Measurements from ENCODE around the gene ASB6.

Gene ASB6

DNA sequence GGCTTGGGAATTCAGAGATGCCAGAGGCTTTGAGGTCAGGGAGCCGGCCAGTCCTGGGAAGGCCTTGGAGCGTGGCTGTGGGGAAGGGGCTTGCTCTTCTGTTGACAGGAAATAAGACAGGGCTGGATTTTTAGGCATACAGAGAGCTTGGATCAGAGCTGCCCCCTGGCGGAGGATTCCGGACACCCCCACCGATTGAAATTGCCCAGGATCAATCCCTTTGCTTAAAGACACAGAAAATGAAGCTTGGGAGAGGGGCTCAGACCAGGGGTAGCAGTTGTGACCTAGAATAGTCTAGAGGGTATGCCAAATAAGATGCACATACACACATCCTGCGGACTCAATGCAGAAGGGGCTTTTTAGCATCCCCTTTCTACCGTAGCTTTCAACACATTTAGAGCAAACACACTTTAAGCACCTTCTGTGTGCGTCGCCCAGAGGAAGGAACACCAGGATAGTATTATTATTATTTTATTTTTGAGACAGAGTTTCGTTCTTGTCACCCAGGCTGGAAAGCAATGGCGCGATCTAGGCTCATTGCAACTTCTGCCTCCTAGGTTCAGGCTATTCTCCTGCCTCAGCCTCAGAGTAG is 17.7 kb downstream of the ASB6 start:
- TF ChIP-seq, protein P1, sequence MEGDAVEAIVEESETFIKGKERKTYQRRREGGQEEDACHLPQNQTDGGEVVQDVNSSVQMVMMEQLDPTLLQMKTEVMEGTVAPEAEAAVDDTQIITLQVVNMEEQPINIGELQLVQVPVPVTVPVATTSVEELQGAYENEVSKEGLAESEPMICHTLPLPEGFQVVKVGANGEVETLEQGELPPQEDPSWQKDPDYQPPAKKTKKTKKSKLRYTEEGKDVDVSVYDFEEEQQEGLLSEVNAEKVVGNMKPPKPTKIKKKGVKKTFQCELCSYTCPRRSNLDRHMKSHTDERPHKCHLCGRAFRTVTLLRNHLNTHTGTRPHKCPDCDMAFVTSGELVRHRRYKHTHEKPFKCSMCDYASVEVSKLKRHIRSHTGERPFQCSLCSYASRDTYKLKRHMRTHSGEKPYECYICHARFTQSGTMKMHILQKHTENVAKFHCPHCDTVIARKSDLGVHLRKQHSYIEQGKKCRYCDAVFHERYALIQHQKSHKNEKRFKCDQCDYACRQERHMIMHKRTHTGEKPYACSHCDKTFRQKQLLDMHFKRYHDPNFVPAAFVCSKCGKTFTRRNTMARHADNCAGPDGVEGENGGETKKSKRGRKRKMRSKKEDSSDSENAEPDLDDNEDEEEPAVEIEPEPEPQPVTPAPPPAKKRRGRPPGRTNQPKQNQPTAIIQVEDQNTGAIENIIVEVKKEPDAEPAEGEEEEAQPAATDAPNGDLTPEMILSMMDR (conservative IDR thresholded peaks at IDR 0.05; ENCODE audit: control insufficient read depth, insufficient read depth, low read depth, low read length): peak; percentile 84
- DNase-seq (ENCODE audit: low read depth): peak; percentile 60
- H3K4me3 ChIP-seq (ENCODE audit: control insufficient read depth, low read depth, low read length): no peak overlapping the region

DNA sequence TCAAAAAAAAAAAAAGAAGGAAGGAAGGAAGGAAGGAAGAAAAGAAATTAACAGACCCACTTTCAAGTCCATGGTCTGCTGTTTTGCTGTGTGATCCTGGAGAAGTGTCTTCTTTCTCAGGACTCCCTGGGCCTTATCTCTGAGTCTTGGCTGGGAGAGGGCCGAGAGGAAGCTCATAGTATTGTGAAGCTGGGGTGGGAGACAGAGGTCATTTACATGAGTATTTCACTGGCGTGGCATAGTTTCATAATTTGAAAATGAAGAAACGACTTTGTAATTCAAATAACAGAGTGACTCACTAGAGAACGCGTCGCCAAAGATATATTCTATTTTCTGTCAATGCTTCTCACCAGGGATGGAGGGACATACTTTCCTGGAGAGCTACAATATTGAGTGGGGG is 18.6 kb downstream of the ASB6 start:
- DNase-seq (ENCODE audit: low read depth): peak; percentile 70
- H3K4me3 ChIP-seq (ENCODE audit: control insufficient read depth, low read depth, low read length): no peak overlapping the region
- TF ChIP-seq, protein P1 (conservative IDR thresholded peaks at IDR 0.05; ENCODE audit: control insufficient read depth, insufficient read depth, low read depth, low read length): no peak

GRCh38 chr9:129620669-129621295 is 21.2 kb downstream of the ASB6 start, which contains the start of gene C9orf50:
C9orf50 (minus strand) TSS chr9:129621101; CDS start chr9:129620574, 527 bp downstream.
- TF ChIP-seq, protein P1 (conservative IDR thresholded peaks at IDR 0.05; ENCODE audit: control insufficient read depth, insufficient read depth, low read depth, low read length): no peak
- DNase-seq (ENCODE audit: low read depth): no peak
- H3K4me3 ChIP-seq (ENCODE audit: control insufficient read depth, low read depth, low read length): peak within 1 kb of the TSS; percentile 35

DNA sequence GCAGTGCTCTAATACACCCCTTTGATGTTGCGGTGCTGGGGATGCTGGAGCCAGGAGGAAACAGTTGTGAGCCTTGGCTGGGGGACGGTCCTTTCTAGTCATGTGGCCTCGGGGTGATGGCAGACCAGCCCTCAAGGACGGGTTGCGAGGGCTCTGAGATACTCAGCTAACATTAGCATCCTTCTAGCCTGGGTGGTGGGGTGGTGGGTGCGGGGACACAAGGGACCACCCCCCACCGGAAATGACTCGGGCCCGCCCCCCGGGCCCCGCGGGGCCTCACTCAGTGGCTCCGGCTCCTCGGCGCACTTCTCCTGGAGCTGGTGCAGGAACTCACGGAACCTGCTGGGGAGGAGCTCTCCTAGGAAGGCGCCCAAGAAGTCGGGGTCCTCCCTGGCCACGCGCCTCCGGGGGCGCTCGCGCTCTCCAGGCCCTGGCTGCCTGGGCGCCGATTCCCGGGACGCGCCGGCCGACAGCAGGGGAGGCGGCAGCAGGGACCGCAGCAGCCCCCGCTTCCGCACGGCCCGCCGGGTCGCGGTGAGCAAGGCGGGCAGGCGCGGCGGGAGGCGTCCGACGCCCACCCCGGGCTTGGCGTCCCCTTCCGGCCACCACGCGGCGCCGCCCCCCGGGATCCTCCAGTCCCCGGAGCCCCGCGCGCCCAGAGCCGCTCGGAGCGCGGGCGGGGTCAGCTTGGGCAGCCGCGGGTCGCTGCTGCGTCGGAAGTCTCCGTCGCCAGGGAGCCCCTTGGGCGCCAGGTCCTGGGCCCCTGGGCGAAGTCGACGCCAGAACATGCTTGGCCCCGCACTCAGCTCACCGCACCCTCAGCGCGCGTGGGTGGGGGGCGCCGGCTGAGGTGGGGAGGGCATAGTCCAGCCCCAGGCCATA is 21.9 kb downstream of the ASB6 start:
- TF ChIP-seq, protein P1 (conservative IDR thresholded peaks at IDR 0.05; ENCODE audit: control insufficient read depth, insufficient read depth, low read depth, low read length): no peak
- H3K4me3 ChIP-seq (ENCODE audit: control insufficient read depth, low read depth, low read length): peak overlapping the region; percentile 35
- no peak for DNase-seq (ENCODE audit: low read depth)

DNA sequence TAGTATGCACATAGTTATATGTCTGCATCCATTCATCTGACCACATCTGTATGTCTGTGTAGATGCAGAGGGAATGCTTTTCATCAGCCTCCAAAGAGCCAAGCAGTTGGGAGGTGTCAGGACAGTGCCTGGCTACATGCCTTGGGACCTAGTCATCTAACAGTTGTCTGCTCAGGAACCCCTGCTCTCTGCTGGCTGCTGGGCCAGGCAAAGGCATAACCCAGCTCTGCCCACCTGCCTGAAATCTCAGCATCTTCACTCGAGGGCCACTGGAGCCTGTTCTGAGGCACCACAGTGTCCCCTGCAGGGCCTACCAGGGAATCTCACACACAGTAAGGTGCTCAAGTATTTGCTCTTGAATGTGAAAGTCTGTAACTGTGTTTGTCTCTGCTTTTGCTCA is 24.8 kb downstream of the ASB6 start:
- peak; percentile 65 for DNase-seq (ENCODE audit: low read depth)
- H3K4me3 ChIP-seq (ENCODE audit: control insufficient read depth, low read depth, low read length): no peak overlapping the region
- TF ChIP-seq, protein P1 (conservative IDR thresholded peaks at IDR 0.05; ENCODE audit: control insufficient read depth, insufficient read depth, low read depth, low read length): peak; percentile 76

DNA sequence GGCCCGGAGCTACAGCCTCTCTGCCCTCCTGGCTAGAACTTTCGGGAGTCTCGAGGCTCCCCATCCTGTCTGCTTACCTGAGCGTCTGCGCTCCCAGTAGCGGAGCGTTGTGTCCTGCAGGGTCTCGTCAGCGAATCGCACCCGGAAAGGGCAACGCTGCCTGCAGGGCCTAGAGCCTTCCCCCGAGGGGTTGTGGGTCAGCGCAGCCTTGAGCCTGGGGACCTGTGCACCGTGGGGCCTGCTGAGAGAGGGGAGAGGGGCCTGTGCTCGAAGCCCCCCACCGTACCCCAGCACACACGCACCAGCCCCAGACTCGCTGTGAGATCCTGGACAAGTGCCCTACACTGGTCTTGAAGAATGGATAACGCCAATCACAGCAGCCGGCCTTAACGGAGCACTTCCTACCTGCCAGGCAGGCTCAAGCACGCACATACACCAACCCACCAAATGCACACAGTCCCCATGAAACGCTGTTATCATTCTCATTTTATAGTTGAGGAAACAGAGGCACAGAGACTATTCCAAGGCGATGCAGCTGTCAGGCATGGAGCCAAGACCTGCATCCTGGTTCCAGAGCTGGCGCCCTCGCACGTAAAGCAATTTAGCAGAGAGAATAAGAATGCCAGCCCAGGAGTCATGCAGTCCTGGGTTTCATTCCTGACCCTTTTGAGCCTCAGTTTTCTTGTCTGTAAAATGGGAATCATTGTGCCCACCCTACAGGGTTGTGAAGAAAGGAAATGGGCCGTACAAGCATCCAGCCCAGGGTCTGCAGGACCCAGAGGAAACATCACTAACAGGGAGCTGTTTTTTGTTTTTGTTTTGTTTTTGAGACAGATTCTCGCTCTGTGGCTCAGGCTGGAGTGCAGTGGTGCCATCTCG is 26.3 kb downstream of the ASB6 start:
- DNase-seq (ENCODE audit: low read depth): no peak
- TF ChIP-seq, protein P1 (conservative IDR thresholded peaks at IDR 0.05; ENCODE audit: control insufficient read depth, insufficient read depth, low read depth, low read length): no peak
- no peak overlapping the region for H3K4me3 ChIP-seq (ENCODE audit: control insufficient read depth, low read depth, low read length)

All from fibroblast of mammary gland (primary cell).